Loucy (cell line): Measurements from ENCODE around the gene HLA-DOA.

Experiments
- H2AFZ ChIP-seq: fragments of 200-600 bp; sonication (generic); 2 replicates; pipeline ENCODE4 v1.6.0; 2016; ENCODE audit warnings: antibody characterized with exemption, mild to moderate bottlenecking, low read length, moderate library complexity
- H3F3A ChIP-seq: fragments of 200-600 bp; 2 replicates; pipeline ENCODE4 v1.6.0; 2016; ENCODE audit warnings: antibody characterized with exemption, low read depth, mild to moderate bottlenecking
- H3K27me3 ChIP-seq: fragments of 200-600 bp; sonication (generic); 2 replicates; pipeline ENCODE4 v1.6.1; 2014; ENCODE audit warnings: low read length, mild to moderate bottlenecking; ENCODE audit not compliant: insufficient read depth, poor library complexity, severe bottlenecking
- H3K36me3 ChIP-seq: fragments of 200-600 bp; sonication (generic); 2 replicates; pipeline ENCODE4 v1.6.1; 2016; ENCODE audit warnings: low read length; ENCODE audit not compliant: insufficient read depth
- H3K4me1 ChIP-seq: fragments of 200-600 bp; sonication (generic); 2 replicates; pipeline ENCODE4 v1.5.1; 2014; ENCODE audit warnings: low read length, mild to moderate bottlenecking; ENCODE audit not compliant: insufficient read depth, poor library complexity, severe bottlenecking
- H3K4me2 ChIP-seq: fragments of 200-600 bp; sonication (generic); 2 replicates; pipeline ENCODE4 v1.6.0; 2014; ENCODE audit warnings: antibody characterized with exemption, low read length, low read depth, mild to moderate bottlenecking; ENCODE audit not compliant: poor library complexity, severe bottlenecking
- H3K4me3 ChIP-seq: fragments of 200-600 bp; sonication (generic); 2 replicates; pipeline ENCODE4 v1.5.1; 2014; ENCODE audit warnings: low read length, mild to moderate bottlenecking, mixed read lengths; ENCODE audit not compliant: poor library complexity, severe bottlenecking
- H3K79me2 ChIP-seq: fragments of 200-600 bp; sonication (generic); 2 replicates; pipeline ENCODE4 v1.6.1; 2014; ENCODE audit warnings: low read length; ENCODE audit not compliant: insufficient read depth
- H3K9ac ChIP-seq: fragments of 200-600 bp; sonication (generic); 2 replicates; pipeline ENCODE4 v1.6.0; 2014; ENCODE audit warnings: mild to moderate bottlenecking, low read depth, low read length, moderate library complexity; ENCODE audit not compliant: poor library complexity, severe bottlenecking
- H3K9me2 ChIP-seq: fragments of 200-600 bp; sonication (generic); replicated peaks from 2 replicates; pipeline ENCODE4 v1.6.1; 2016; ENCODE audit warnings: low read depth, low read length, mixed read lengths
- H3K9me3 ChIP-seq: fragments of 200-600 bp; sonication (generic); 2 replicates; pipeline ENCODE4 v1.6.1; 2014; ENCODE audit warnings: mild to moderate bottlenecking, antibody characterized with exemption, low read length, low read depth; ENCODE audit not compliant: insufficient read depth
- H4K20me1 ChIP-seq: fragments of 200-600 bp; sonication (generic); 2 replicates; pipeline ENCODE4 v1.6.0; 2014; ENCODE audit warnings: antibody characterized with exemption, low read length, mild to moderate bottlenecking; ENCODE audit not compliant: insufficient read depth, poor library complexity, severe bottlenecking
- CTCF ChIP-seq: fragments of 200-600 bp; sonication (generic); conservative IDR thresholded peaks from 2 replicates; pipeline ENCODE4 v1.5.1; 2014; ENCODE audit warnings: mild to moderate bottlenecking, antibody characterized with exemption, low read length
- EZH2phosphoT487 ChIP-seq: fragments of 200-600 bp; IDR thresholded peaks from 2 replicates; pipeline ENCODE4 v1.6.1; 2018; ENCODE audit warnings: antibody characterized with exemption, mild to moderate bottlenecking, moderate library complexity, borderline replicate concordance

The HLA-DOA gene

GRCh38 chr6:33030245-33030644, 20.9 kb upstream of the HLA-DOA start:
- no peak overlapping the region for H3K9ac ChIP-seq
- no peaks in the 10 kb centered on the region for H3K9me2 ChIP-seq
- no peaks in the 10 kb centered on the region for H3F3A ChIP-seq
- no peak for TF ChIP-seq EZH2phosphoT487
- TF ChIP-seq CTCF = no peak
- peaks cover 30% of the 10 kb centered on the region for H3K27me3 ChIP-seq
- no peaks in the 10 kb centered on the region for H3K79me2 ChIP-seq
- no peak overlapping the region for H3K4me2 ChIP-seq
- no peaks in the 10 kb centered on the region for H3K36me3 ChIP-seq
- no peak overlapping the region for H3K4me3 ChIP-seq
- no peak overlapping the region for H2AFZ ChIP-seq
- no peaks in the 10 kb centered on the region for H4K20me1 ChIP-seq
- no peaks in the 10 kb centered on the region for H3K9me3 ChIP-seq
- H3K4me1 ChIP-seq = no peaks in the 10 kb centered on the region

- H3K79me2 ChIP-seq = no peaks in the 10 kb centered on the region
- H3K4me3 ChIP-seq = no peak overlapping the region
- H4K20me1 ChIP-seq = no peaks in the 10 kb centered on the region
- no peaks in the 10 kb centered on the region for H3K9me2 ChIP-seq
- H3K4me2 ChIP-seq = no peak overlapping the region
- TF ChIP-seq EZH2phosphoT487 = no peak
- TF ChIP-seq CTCF = no peak
- no peaks in the 10 kb centered on the region for H3K36me3 ChIP-seq
- H3K27me3 ChIP-seq = peaks cover 23% of the 10 kb centered on the region
- no peaks in the 10 kb centered on the region for H3K9me3 ChIP-seq
- H3K9ac ChIP-seq = no peak overlapping the region
- no peaks in the 10 kb centered on the region for H3F3A ChIP-seq
- H3K4me1 ChIP-seq = no peaks in the 10 kb centered on the region
- no peak overlapping the region; the same call in 1 of the 2 replicates for H2AFZ ChIP-seq
Observed at GRCh38 chr6:33029328-33030184, 20.2 kb upstream of the HLA-DOA start.

GRCh38 chr6:33028220-33028849, 18.9 kb upstream of the HLA-DOA start:
- Histone ChIP-seq H3K36me3 (no peaks in the 10 kb centered on the region), H3K27me3 (peaks cover 15% of the 10 kb centered on the region), H3K4me1 (no peaks in the 10 kb centered on the region), H3F3A (no peaks in the 10 kb centered on the region), H3K4me2 (no peak overlapping the region), H2AFZ (no peak overlapping the region), H3K4me3 (no peak overlapping the region), H3K79me2 (no peaks in the 10 kb centered on the region), H4K20me1 (no peaks in the 10 kb centered on the region), H3K9ac (no peak overlapping the region), H3K9me2 (no peaks in the 10 kb centered on the region), H3K9me3 (no peaks in the 10 kb centered on the region)
- TF ChIP-seq EZH2phosphoT487 = no peak
- TF ChIP-seq CTCF = no peak
